ENCODE measurements around the gene FAM20C.

The FAM20C gene

DNA sequence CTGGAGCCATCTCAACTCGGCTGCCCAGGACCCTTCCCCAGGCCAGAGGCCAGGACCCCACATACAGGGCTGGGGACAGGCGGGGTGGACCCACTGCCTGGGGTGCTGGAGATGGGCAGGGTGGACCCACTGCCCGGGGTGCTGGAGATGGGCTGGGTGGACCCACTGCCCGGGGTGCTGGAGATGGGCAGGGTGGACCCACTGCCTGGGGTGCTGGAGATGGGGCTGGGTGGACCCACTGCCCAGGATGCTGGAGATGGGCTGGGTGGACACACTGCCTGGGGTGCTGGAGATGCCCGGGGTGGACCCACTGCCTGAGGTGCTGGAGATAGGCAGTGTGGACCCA lies 65.2 kb downstream of the FAM20C start:
- Mint-ChIP-seq H3K36me3 (ENCODE audit: low read depth) (peaks cover 30% of the 10 kb centered on the region), H3K4me3 (no peak overlapping the region), H3K4me1 (no peaks in the 10 kb centered on the region), H3K27me3 (ENCODE audit: low read depth, poor library complexity) (peaks cover 3% of the 10 kb centered on the region), H3K27ac (no peak overlapping the region), H3K9me3 (peaks cover 51% of the 10 kb centered on the region)
- TF ChIP-seq, protein P1, sequence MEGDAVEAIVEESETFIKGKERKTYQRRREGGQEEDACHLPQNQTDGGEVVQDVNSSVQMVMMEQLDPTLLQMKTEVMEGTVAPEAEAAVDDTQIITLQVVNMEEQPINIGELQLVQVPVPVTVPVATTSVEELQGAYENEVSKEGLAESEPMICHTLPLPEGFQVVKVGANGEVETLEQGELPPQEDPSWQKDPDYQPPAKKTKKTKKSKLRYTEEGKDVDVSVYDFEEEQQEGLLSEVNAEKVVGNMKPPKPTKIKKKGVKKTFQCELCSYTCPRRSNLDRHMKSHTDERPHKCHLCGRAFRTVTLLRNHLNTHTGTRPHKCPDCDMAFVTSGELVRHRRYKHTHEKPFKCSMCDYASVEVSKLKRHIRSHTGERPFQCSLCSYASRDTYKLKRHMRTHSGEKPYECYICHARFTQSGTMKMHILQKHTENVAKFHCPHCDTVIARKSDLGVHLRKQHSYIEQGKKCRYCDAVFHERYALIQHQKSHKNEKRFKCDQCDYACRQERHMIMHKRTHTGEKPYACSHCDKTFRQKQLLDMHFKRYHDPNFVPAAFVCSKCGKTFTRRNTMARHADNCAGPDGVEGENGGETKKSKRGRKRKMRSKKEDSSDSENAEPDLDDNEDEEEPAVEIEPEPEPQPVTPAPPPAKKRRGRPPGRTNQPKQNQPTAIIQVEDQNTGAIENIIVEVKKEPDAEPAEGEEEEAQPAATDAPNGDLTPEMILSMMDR (IDR thresholded peaks at IDR 0.05), result no peak
- no peak for DNase-seq

GRCh38 chr7:258476-259190 lies 66.3 kb downstream of the FAM20C start:
- H3K9me3 Mint-ChIP-seq, result peaks cover 53% of the 10 kb centered on the region
- H3K4me1 Mint-ChIP-seq, result no peaks in the 10 kb centered on the region
- no peak for DNase-seq
- H3K4me3 Mint-ChIP-seq, result no peak overlapping the region
- TF ChIP-seq, protein P1 (IDR thresholded peaks at IDR 0.05), result no peak
- H3K27me3 Mint-ChIP-seq (ENCODE audit: low read depth, poor library complexity), result peaks cover 3% of the 10 kb centered on the region
- peaks cover 30% of the 10 kb centered on the region for H3K36me3 Mint-ChIP-seq (ENCODE audit: low read depth)
- no peak overlapping the region for H3K27ac Mint-ChIP-seq

- Mint-ChIP-seq H3K36me3 (ENCODE audit: low read depth) (peaks cover 30% of the 10 kb centered on the region), H3K27ac (peak overlapping the region; percentile 10)
Measured at GRCh38 chr7:259191-259505, 66.8 kb downstream of the FAM20C start.

DNA sequence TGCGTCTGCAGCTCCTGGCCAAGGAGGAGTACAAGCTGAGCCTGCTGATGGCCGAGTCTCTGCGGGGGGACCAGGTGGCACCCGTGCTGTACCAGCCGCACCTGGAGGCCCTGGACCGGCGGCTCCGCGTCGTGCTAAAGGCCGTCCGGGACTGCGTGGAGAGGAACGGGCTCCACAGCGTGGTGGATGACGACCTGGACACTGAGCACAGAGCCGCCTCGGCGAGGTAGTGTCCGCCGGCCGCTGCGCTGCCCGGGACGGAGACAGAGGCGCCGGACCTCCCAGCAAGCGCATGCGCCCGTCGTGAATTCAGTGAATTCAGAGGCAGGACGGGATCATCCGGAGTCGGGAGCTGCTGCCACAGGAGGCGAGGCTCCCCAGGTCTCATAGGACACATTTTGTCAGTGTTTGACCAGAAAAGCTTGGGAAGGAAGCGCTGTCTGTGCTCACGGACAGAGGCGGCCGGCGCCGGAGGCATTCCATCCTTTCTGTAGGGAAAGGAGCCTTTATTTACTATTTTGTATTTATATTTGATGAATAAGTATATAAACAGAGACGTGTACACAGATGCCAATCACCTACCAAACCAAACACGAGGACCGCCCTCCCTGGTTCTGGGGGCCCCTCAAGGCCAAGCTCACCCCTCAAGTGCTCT lies 67.5 kb downstream of the FAM20C start:
- H3K27me3 Mint-ChIP-seq (ENCODE audit: low read depth, poor library complexity), result peaks cover 3% of the 10 kb centered on the region
- H3K4me3 Mint-ChIP-seq, result no peak overlapping the region
- H3K4me1 Mint-ChIP-seq, result no peaks in the 10 kb centered on the region
- no peak overlapping the region for H3K27ac Mint-ChIP-seq
- TF ChIP-seq, protein P1 (IDR thresholded peaks at IDR 0.05), result no peak
- DNase-seq, result no peak
- peaks cover 27% of the 10 kb centered on the region for H3K36me3 Mint-ChIP-seq (ENCODE audit: low read depth)
- H3K9me3 Mint-ChIP-seq, result peaks cover 55% of the 10 kb centered on the region

More at GRCh38 chr7:259191-259505, 66.8 kb downstream of the FAM20C start:
- no peak for DNase-seq
- peaks cover 56% of the 10 kb centered on the region for H3K9me3 Mint-ChIP-seq
- H3K4me3 Mint-ChIP-seq, result no peak overlapping the region
- no peaks in the 10 kb centered on the region for H3K4me1 Mint-ChIP-seq
- TF ChIP-seq, protein P1 (IDR thresholded peaks at IDR 0.05), result no peak
- peaks cover 3% of the 10 kb centered on the region for H3K27me3 Mint-ChIP-seq (ENCODE audit: low read depth, poor library complexity)

GRCh38 chr7:260441-261281 lies 68.3 kb downstream of the FAM20C start:
- Mint-ChIP-seq H3K4me3 (no peak overlapping the region), H3K36me3 (ENCODE audit: low read depth) (peaks cover 20% of the 10 kb centered on the region), H3K4me1 (no peaks in the 10 kb centered on the region), H3K9me3 (peaks cover 55% of the 10 kb centered on the region), H3K27ac (no peak overlapping the region), H3K27me3 (ENCODE audit: low read depth, poor library complexity) (peaks cover 7% of the 10 kb centered on the region)
- no peak for DNase-seq
- TF ChIP-seq, protein P1 (IDR thresholded peaks at IDR 0.05), result no peak

All from nephron progenitor cell (in vitro differentiated cells).